DOHH2 (cell line): ENCODE data around the gene PCDHGA10.

Experiments used
- EZH2phosphoT487 ChIP-seq: fragments of 200-600 bp; sonication (generic); IDR thresholded peaks from 2 replicates; pipeline ENCODE4 v1.6.1; 2017; ENCODE audit warnings: borderline replicate concordance, mild to moderate bottlenecking, antibody characterized with exemption, low read length, moderate library complexity, mixed read lengths
- TF ChIP-seq, protein P1 (sequence below): fragments of 200-600 bp; sonication (generic); IDR thresholded peaks from one replicate; pipeline ENCODE4 v1.5.1; 2014; ENCODE audit warnings: antibody characterized with exemption, mild to moderate bottlenecking, low read depth, low read length; ENCODE audit not compliant: poor library complexity, severe bottlenecking

DNA sequence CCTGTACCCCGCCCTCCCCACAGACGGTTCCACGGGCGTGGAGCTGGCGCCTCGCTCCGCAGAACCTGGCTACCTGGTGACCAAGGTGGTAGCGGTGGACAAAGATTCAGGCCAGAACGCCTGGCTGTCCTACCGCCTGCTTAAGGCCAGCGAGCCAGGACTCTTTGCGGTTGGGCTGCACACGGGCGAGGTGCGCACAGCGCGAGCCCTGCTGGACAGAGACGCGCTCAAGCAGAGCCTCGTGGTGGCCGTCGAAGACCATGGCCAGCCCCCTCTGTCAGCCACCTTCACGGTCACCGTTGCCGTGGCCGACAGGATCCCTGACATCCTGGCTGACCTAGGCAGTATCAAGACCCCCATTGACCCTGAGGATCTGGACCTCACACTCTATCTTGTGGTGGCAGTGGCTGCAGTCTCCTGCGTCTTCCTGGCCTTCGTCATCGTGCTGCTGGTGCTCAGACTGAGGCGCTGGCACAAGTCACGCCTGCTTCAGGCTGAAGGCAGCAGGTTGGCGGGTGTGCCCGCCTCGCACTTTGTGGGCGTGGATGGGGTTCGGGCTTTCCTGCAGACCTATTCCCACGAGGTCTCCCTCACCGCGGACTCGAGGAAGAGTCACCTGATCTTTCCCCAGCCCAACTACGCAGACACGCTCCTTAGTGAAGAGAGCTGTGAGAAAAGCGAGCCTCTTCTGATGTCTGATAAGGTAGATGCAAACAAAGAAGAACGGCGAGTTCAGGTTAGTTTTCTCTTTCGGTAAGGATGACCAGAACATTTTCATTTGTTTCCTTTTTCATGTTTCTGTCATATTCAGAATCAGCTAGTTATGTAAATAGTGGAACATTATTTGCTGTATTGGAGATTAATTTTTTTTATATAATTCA is 46.5 kb upstream of the PCDHGA10 start:
- TF ChIP-seq, protein P1, sequence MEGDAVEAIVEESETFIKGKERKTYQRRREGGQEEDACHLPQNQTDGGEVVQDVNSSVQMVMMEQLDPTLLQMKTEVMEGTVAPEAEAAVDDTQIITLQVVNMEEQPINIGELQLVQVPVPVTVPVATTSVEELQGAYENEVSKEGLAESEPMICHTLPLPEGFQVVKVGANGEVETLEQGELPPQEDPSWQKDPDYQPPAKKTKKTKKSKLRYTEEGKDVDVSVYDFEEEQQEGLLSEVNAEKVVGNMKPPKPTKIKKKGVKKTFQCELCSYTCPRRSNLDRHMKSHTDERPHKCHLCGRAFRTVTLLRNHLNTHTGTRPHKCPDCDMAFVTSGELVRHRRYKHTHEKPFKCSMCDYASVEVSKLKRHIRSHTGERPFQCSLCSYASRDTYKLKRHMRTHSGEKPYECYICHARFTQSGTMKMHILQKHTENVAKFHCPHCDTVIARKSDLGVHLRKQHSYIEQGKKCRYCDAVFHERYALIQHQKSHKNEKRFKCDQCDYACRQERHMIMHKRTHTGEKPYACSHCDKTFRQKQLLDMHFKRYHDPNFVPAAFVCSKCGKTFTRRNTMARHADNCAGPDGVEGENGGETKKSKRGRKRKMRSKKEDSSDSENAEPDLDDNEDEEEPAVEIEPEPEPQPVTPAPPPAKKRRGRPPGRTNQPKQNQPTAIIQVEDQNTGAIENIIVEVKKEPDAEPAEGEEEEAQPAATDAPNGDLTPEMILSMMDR = no peak
- TF ChIP-seq EZH2phosphoT487 = no peak
